HG02623 (cell line): Measurements from ENCODE around the gene PKNOX2.

Experiments
- ATAC-seq: cut with Tn5 transposase; IDR thresholded peaks from one replicate; pipeline ENCODE4 v1.9.1; 2021; ENCODE audit warnings: moderate library complexity; ENCODE audit not compliant: unreplicated experiment

Gene PKNOX2, protein sequence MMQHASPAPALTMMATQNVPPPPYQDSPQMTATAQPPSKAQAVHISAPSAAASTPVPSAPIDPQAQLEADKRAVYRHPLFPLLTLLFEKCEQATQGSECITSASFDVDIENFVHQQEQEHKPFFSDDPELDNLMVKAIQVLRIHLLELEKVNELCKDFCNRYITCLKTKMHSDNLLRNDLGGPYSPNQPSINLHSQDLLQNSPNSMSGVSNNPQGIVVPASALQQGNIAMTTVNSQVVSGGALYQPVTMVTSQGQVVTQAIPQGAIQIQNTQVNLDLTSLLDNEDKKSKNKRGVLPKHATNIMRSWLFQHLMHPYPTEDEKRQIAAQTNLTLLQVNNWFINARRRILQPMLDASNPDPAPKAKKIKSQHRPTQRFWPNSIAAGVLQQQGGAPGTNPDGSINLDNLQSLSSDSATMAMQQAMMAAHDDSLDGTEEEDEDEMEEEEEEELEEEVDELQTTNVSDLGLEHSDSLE

DNA sequence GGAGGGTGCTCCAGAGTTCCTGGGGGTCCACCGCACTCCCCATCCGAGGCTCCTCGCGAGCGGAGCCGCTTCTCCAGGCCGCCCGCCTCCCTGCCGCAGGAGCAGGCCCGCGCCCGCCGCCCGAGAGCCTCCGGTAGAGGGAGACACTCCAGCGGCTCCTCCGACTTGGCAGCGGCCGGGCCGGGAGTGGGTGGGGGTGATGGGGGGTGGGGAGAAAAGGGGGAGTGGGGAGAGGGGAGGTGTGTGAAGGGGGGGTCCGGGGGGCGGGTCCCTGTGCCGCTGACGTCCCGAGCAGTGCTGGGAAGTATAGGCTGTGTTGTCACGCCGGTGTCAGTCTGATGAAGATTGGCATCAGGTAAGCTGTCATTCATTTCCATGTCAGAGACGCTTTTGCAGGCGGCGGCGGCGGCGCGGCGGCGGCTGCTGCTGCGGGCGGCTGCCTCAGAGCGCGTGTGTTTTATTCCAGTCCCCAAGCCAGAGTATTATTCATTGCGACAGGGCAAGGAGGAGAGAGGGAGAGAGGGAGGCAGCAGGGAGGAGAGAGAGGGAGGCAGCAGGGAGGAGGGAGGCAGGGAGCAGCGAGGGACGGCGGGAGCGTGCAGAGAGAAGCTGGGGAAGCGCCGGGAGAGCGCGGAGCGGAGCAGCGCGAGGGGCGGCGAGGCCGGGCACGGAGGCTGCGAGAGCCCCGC lies at the start of gene PKNOX2:
PKNOX2 (plus strand) TSS at position 330 of the 689 bp plus-strand sequence. CDS start 186,555 bp downstream, outside the sequence.
- no peak for ATAC-seq

DNA sequence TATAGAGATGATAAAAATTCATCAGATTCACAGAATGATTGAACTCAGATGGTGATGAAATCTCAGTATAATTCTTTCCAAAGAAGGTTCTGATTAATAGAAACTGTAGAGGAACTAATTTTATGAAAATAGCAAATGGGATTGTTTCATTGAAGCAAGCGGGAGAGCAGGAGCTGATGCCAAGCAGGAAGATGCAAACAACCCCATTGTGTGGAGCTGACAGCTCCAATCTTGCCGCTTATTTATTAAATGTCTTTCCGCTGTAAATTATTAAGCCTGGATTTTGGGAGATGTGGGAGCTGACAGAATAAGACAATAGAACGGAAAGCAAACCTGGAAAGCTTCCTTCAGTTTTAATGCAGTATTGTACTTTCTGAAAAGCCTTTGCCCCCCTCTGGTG lies 47.1 kb upstream of the PKNOX2 start:
- no peak for ATAC-seq

DNA sequence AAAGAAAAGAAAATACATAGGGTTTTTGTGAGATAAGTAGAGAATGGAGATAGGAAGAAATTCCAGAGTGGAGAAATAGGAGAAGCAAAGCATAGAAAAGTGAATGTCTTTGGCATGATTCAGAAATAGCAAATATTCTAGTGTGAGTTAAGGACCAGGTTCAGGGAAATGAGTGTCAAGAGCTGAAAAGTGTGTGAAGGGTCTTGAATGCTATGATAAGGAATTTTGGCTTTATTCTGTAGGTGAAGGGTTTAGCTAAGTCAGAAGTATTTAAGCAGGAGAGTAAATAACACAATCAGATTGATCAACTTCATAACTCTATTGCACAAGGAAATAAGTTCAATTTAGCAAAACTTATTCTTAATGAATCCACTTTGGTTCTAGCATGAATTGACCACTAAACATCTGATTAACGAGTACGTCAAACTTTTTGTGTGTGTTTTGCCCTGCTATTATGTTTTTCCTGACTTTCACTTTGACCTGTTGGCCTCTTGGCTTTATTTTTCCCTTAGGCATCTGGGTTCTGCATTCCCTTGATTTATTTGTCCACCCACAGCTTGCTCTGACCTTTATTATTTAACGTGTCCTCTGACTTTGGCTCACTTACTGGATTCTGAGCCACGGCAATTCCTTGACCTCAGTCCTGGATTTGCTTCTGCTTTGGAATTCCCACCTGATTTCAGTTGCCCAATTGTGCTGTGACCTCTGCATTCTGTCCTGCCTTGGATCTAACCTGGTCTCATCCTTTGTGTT lies 41.2 kb upstream of the PKNOX2 start:
- no peak for ATAC-seq

DNA sequence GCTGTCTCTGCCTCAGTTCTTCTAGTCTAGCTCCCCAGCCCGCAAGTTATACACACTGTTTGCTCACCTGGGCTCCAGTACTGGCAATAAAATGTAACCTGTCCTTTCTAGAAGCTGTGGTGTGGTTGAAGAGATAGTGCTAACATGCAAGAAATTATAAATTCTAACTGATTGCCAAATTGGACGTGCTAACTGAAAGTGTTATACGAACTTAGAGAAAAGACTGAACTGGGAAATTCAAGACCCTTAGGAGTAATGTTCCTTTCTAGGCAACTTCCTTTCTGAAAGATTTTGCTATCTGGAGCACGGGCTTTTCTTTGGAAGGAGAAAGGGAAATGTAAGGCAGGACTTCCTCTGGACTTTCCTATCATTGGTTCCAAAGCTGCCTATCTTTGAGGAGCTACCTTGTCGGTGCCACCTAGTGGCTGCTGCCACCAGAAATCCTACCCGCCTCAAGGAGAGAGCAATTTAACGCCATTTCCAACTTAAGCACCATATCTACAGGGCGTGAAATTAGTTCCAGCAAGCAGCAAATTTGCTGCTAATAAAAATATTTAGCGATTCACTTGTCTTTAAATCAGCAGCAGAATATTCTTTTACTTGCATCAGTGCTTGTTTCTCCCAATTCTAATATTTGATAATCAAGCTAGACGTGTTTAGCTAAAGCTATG lies 40.5 kb upstream of the PKNOX2 start:
- peak; percentile 85 for ATAC-seq

DNA sequence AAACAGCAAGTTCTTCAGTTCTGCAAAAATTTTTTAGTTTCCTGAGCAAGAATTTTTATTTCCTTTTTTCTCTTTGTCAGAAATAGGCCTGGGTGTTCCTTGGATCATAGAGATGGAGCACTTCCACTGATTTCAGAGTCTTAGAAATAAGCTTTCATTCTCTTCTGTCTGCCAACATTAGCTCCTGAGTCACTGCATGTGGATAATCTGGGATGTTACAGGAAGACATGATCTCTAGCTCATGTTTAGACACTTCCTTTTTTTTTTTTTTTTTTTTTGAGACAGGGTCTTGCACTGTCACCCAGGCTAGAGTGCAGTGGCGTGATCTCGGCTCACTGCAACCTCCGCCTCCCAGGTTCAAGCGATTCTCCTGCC lies 39.9 kb upstream of the PKNOX2 start:
- ATAC-seq = no peak

DNA sequence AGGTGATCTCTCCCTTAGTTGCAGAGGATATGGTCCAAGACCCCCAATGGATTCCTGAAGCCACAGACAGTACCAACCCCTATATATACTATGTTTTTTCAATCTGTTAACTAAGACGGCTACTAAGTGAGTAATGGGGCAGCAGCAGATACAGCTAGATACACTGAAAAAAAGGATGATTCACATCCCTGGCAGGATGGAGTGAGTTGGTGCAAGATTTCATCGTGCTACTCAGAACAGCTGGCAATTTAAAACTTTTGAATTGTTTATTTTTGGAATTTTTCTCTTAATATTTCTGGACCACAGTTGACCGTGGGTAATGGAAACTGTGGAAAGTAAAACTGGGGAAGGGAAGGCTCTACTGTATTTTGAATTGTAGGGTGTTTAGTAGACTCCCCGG lies 36.1 kb upstream of the PKNOX2 start:
- ATAC-seq = no peak

DNA sequence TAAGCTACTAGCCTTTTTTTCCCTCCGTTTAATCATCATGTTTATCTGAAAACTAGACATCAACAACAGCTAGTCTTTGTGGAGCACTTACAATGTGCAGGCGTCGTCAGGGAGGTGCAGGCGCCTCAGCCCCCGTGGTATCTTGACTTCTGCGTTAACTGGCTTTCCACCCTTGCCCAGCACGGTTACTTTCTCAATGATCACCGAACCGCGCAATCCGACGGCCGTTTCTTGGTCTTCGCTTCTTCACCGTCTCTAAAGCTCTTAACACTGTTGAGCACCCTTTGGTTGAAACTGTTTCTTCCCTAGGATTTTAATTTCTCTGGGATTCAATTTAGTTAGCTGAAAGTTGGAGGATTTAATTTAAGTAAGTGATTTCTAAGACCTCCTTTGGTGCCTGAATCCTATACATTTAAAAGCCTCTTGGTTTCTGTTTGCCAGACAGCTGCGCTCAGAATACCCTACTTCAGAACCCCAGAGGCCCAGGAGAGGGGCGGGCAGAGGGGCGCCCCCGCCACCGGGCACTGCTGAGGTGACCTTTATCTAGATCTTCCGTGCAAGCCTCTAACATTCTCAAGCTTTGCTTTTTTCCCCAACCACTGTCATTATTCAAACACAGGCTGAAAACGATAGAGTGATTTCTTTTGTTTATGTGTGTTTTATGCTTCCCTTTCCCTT lies 35.1 kb upstream of the PKNOX2 start:
- ATAC-seq = no peak

DNA sequence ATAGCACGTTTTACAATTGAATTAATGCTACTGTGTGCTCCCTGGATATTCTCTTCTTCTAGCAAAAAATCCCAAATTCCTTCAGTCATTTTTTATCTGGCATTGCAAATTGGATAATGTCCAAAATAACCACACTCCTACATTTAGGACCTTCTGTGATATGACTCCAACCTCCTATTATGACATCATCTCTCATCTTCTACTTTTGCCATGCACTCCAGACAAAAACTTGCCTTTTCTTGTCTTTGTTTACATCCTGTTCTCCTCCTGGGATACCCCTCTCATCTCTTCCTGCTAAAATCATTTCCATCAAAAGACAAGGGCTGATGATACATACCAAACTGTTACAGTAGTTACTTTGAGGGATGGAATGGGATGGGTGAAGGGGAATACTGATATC lies 32.5 kb upstream of the PKNOX2 start:
- no peak for ATAC-seq

DNA sequence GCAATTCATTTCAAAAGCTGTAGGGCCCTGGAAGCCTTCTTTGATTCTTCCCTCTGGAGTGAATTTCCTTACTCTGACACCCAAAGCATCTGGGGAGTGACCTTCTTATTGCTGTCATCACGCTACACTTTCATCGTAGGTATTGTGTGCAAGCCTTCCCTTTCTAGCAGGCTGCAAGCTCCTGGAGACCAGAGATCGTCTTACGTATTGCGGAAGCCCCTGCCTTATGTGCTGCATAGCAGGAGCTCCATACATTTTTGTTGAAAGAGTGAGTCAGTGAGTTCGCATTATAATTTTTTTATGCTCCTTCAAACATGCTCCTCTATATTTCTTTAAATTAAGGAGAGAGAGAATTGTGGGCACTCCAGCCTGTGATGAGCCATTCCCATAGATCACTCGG lies 32.0 kb upstream of the PKNOX2 start:
- ATAC-seq = no peak

DNA sequence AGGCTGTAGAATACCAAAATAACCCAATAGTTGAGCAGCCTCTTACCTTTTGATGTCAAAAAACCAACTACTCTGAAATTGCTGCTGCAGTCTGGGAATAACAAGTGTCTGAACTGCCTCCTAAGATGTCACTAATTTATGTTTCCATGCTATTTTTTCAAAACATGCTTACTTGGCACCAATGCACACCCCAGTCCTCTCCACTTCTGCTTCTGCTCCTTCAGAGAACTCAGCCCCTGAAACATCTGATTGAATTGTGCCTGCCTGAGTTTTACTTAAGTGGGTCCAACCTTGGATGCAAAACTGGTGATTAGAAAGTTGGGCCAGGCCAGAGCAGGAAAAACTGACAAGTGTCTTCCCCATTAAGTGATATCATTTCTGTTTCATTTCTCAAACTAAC lies 28.6 kb upstream of the PKNOX2 start:
- no peak for ATAC-seq

DNA sequence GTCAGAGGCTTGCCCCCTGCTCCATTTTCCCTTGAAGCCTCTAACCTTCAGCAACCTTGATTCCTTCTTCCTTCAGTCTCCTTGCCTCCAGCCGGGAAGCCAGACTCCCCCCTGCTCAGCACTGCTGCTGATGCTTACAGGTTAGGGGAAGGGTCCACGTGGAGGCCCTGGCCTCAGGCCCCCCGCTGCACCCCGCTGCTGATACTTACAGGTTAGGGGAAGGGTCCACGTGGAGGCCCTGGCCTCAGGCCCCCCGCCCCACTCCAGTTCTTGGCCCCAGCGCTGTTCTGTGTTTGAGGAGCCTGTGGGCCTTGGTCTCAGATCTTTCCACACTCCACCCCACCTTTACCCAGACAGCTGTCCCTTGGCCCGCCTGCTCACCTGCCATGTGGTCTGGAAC lies 25.6 kb upstream of the PKNOX2 start:
- ATAC-seq = no peak

DNA sequence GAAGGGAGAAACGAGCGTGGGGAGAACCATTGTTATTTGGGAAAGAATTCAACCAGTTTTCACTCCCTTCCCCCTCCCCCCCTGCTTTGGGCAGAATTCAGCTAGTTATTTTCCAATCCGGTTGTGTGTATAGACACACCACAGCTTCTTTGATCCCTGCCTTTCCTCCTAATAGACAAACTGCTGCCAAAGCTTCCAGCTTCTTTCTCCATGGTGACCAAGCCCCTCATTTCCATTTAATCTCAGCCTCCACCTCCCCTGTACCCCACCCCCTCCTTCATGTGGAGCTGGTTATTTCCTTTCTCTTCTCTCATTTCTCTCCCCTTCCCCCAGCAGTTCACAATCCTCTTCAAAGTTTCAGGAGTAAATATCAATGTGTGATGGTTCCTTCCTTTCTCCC lies 24.8 kb upstream of the PKNOX2 start:
- no peak for ATAC-seq

DNA sequence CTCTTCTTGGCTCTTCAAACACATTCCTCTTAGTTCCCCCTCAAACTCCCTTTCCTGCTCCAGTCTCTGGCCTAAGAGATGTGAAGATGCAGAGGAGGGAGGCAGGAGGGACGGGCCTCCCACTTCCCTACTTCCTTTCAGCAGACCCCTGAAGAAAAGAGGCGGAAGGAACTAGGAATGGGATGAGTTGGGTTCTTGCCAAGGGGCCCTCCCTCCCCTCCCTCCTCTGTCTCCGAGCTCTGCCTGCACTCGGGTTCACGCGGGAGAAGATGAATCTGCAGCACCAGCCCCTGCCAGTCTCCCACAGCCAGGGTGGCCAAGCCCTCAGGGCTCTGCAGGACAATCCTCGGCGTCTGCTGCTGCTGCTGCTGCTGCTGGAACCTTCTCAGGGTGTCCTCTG lies 24.3 kb upstream of the PKNOX2 start:
- no peak for ATAC-seq

DNA sequence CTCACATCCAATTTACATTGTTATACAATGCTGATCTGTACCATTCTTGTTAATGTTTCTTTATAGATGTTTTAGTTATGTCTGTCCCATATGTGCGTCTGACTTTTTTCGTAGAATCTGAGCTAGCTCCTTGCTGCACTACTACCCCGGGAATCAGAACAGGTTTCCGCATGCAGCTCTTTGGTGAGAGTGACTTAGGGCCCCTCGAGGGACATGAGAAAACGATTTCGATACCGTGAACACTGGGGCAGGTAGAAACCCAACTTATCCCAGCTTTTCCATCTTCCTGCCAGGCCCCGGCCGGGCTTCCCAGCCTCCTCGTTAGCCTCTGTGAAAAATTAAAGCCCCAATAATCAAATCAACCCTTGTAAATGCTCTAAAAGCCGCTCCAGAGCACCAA lies 23.4 kb upstream of the PKNOX2 start:
- no peak for ATAC-seq

DNA sequence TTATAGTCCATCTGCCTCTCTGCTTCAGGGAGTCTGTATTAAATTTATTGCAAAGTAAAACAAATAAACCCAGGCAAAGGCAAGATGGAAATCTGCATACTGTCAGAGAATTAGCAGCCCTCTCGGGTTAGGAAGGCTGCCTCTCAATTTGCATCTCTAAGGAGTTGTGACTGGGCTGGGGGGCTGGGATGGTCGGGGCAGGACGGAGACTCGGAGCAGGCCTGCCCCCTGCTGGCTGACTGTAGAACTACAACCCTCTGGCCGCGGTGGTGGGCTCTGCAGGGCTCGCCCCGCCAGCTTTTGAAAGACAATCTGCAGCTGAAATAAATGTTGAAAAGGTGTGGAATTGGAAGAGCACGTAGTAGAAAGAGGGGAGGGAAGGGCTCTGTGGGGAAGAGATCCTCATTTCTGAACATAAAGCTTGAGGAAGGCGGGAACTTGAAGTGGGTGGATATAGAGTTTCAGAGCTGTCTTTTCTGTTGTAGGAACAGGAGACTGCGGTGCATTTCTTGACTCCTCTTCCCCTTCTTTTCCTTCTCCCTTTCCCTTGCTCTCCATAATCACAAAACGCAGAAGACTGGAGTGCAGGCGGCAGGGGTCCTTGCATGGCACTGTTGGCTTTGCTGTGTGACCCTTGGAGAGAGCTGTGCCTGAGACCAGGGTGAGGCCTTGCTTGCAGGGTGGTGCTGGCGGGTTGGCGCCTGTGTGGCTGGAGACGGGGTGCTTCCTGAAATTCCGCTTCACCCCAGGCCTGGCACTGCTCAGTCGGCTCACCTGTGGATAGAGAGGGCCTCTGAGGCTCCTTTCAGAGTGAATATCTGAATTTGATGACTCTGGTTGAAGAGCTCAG lies 22.6 kb upstream of the PKNOX2 start:
- peak; percentile 70 for ATAC-seq

DNA sequence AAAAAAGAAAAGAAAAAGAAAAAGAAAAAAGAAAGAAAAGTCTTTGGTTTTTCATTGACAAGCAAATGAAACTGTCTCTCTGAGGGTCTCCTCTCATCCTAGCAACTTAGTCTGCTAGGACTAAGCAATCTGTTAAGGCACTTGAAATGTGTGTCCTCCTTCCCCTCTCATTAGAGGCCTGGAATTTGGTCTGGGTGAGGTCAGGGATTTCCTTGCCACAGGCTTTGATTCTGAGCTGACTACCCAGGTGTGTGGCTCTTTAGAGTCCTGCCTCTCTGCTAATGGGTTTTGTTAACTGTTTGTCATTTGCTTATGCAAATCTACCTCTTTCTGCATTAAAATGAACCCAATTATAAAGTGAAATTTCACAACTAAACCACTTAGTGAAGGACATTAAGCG lies 18.3 kb upstream of the PKNOX2 start:
- no peak for ATAC-seq

DNA sequence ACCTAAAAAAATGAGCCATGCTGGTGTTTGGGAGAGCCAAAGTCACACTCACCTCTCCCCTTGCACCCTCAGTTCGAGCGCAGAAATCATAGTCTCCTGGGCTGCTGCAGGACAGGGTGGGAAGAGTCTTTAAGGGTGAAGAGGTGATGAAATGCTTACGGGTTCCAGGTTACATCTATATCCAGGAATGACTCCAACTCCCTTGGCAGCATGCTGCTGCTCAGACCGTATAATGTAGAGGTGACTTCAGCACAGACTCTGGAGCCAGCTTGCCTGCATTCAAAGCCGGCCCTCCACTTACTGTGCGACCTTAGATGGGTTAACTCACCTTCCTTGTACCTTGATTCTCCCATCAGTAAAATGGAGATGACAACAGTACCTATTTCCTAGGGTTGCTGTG lies 17.3 kb upstream of the PKNOX2 start:
- no peak for ATAC-seq

DNA sequence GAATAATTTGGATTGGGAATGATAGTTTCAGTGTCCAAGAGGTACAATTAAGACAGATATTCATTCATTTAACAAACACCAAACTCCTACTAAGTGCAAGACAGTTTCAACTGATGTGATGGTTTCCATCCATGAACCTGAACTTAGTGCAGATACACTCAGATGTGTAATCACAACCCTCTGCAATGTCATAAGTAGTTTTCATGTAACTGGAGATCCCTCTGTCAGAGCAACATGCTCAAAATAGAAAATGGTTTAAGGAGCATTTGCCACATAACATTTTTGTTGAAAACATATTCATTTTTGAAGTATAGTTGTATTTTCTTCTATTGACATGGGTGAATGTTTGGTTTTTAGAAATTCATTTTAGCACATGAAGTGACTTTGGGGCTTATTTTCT lies 16.5 kb upstream of the PKNOX2 start:
- no peak for ATAC-seq

DNA sequence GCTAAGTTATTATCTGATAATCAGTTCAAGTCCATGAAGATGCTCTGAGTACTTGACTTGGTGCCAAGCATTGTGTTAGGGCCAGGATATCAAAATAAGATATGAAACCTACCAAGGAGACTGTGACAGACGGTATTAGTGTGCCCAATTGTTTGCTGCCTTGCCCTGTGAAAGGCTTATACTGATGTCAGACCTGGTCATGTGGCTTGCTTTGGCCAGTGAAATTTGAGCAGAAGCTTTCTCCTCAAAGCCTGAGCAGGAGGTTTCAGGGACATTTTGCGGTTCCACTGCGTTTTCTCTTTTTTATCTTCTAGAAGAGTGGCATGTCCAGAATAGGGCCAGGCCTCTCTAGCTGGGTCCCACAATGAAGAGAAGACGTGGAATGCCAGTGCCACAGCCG lies 15.8 kb upstream of the PKNOX2 start:
- no peak for ATAC-seq

DNA sequence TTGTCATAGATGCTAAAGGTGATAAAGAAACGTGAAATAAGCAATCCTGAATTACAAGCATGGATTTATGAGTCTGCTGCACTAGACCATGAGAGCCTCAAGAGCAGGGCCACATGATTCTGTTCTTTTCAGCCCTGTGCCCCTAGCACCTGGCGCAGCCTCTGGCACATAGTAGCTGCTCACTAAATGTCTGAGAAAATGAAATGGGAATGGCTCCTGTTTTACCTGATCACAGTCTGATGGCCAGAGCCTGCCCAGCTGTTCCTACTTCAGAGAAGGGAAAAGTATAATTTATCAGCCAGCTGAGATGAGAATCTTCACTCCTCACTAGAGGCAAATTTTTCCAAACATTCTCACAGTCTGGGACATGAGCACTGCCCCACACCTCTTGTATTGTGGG lies 10.7 kb upstream of the PKNOX2 start:
- no peak for ATAC-seq
